T-cell (primary cell): ENCODE data around the gene TTC24. TPM values are rescaled to one million over a fixed set of nuclear protein-coding genes. Genes with fewer than 3 reads are reported as not detected.
A peak's percentile ranks its signal among the peaks of the same experiment; 100 is the strongest.

Source experiments
- ATAC-seq, 4 experiments: fragments of 200-7000 bp in 3 of 4; fragments of 150-1000 bp in 1 of 4; cut with Tn5 transposase; replicated peaks in 1 of 4; 1 replicate in 3 of 4; 2 replicates in 1 of 4; pipeline ENCODE4 v1.10.0; 2021; ENCODE audit warnings: moderate library complexity in 3 of 4, mild to moderate bottlenecking in 2 of 4, moderate number of reproducible peaks in 1 of 4
- CTCF ChIA-PET, 2 donors: fragments of 300-600 bp; sonication (Branson Sonifier 250); formaldehyde crosslinking; loops; one replicate each; lab custom pipeline; 2022; ENCODE audit warnings: antibody characterized with exemption in 2 of 2; lab: Charles Lee
- POLR2A ChIA-PET, 2 donors: fragments of 300-600 bp; sonication (Branson Sonifier 250); formaldehyde crosslinking; loops; one replicate each; lab custom pipeline; 2022; ENCODE audit warnings: antibody characterized with exemption in 2 of 2; lab: Charles Lee
- DNase-seq, 35 experiments: peaks; one replicate each; pipeline versions ENCODE4 v3.0.0 to v3.0.0-alpha.2; 2013 to 2023
- H3K27ac ChIP-seq: one replicate; pipeline ENCODE4 v1.5.1; 2013; ENCODE audit warnings: low read length
- H3K27me3 ChIP-seq, 2 experiments: replicated peaks in 1 of 2; 1 replicate in 1 of 2; 2 replicates in 1 of 2; pipeline versions ENCODE4 v1.6.1 to v1.7.0; 2013; ENCODE audit warnings: low read length in 1 of 2, mixed read lengths in 1 of 2; ENCODE audit not compliant: control insufficient read depth in 2 of 2, insufficient read depth in 2 of 2; ENCODE audit errors: extremely low read depth in 1 of 2
- H3K36me3 ChIP-seq, 2 donors: 1 replicate in 1 of 2; 2 replicates in 1 of 2; pipeline versions ENCODE4 v1.6.1 to v1.7.0; 2013; ENCODE audit warnings: low read length in 1 of 2; ENCODE audit not compliant: control insufficient read depth in 2 of 2, insufficient read depth in 1 of 2; ENCODE audit errors: extremely low read depth in 1 of 2
- H3K4me1 ChIP-seq, 2 experiments: 1 replicate in 1 of 2; 2 replicates in 1 of 2; pipeline versions ENCODE4 v1.6.1 to v1.7.0; 2013; ENCODE audit warnings: low read length in 2 of 2, mixed read lengths in 1 of 2; ENCODE audit not compliant: insufficient read depth in 2 of 2, control insufficient read depth in 1 of 2; ENCODE audit errors: extremely low read depth in 1 of 2
- H3K4me3 ChIP-seq, 2 donors: 1 replicate in 1 of 2; 2 replicates in 1 of 2; pipeline versions ENCODE4 v1.5.1 to v1.7.0; 2013; ENCODE audit warnings: mild to moderate bottlenecking in 2 of 2, low read length in 1 of 2, moderate library complexity in 1 of 2; ENCODE audit not compliant: control insufficient read depth in 1 of 2; ENCODE audit errors: extremely low read depth in 1 of 2
- H3K9me3 ChIP-seq: 2 replicates; pipeline ENCODE4 v1.7.0; 2013
- H3K27ac Mint-ChIP-seq, 2 donors: one replicate each; pipeline ENCODE4 v1.8.0; 2020 to 2021; ENCODE audit warnings: mild to moderate bottlenecking in 2 of 2, mixed read lengths in 2 of 2
- H3K27me3 Mint-ChIP-seq, 2 donors: one replicate each; pipeline ENCODE4 v1.8.0; 2021 to 2022; ENCODE audit warnings: mixed read lengths in 2 of 2
- H3K36me3 Mint-ChIP-seq: one replicate; pipeline ENCODE4 v1.8.0; 2021; ENCODE audit warnings: mixed read lengths
- H3K4me1 Mint-ChIP-seq, 3 donors: one replicate each; pipeline ENCODE4 v1.8.0; 2020 to 2022; ENCODE audit warnings: mixed read lengths in 3 of 3, mild to moderate bottlenecking in 1 of 3
- H3K4me3 Mint-ChIP-seq, 3 donors: one replicate each; pipeline ENCODE4 v1.8.0; 2020 to 2022; ENCODE audit warnings: mild to moderate bottlenecking in 3 of 3, mixed read lengths in 3 of 3, moderate library complexity in 3 of 3
- H3K9me3 Mint-ChIP-seq, 3 donors: one replicate each; pipeline ENCODE4 v1.8.0; 2020 to 2022; ENCODE audit warnings: mixed read lengths in 3 of 3
- WGBS: methylation state at CpG from one replicate; pipeline ENCODE4 v1.1.5; 2013; ENCODE audit warnings: missing lambda C conversion rate; ENCODE audit not compliant: insufficient coverage; 5-methylcytosine and 5-hydroxymethylcytosine counted together
- total RNA-seq, 35 experiments: library from RNA in 6 of 35; stranded (reverse) in 6 of 35; fragments of 120-200 nt in 1 of 35; gene quantifications; one replicate each; pipeline versions ENCODE4 v1.2.1 to v1.2.4 and lab custom pipeline; 2013 to 2026

TTC24 gene
- total RNA-seq (10 to 100 TPM in 4 of 5 donors, 1 to 10 TPM in 1; 9.9 to 43.6 (median 16.4) TPM), total RNA-seq (lab: John Stamatoyannopoulos, UW) (1.1 to 54.6 (median 9.6) reads per million in 29 experiments)
- 4.9 TPM for total RNA-seq (2013)

DNA sequence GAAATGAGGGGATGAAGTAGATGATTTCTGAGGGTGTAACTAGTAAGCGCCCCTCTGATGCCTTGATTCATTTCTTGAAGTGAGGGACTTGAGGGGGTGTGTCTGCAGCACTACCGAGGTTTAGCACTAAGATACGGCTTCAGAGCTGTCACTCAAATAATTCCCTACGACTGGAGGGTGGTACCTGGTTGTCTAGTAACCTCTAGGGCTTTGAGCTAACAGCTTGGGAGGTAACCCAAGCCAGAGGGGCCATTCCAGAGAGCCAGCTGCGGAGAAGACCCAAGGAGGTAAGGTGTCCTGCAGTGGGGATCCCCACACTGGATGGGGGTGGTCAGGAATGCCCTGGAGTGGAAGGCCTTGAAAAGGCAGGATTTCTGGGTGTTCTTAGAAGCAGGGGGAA is at the start of gene TTC24:
TSS of gene TTC24 (plus strand) at position 252 of the 400 bp plus-strand sequence. CDS start 1,642 bp downstream, outside the sequence.
- Mint-ChIP-seq H3K27me3 (peaks cover 4% of the 10 kb centered on the region in 2 donors), H3K4me1 (peaks cover 23 to 35% (median 23%) of the 10 kb centered on the region in 3 donors), H3K4me3 (no peak within 1 kb of the TSS), H3K36me3 (no peaks in the 10 kb centered on the region), H3K27ac (peak within 1 kb of the TSS in 1 of 2 donors; percentile 52), H3K9me3 (no peaks in the 10 kb centered on the region)
- H3K27ac ChIP-seq = no peak within 1 kb of the TSS
- CTCF ChIA-PET = interaction anchor here (0.6 to 0.7 kb wide), 2 partner anchors 79 to 98 kb away, joined by 6 to 10 read pairs; partner anchors contain the start of gene MEF2D (in 1 of the 2)
- H3K36me3 ChIP-seq = no peaks in the 10 kb centered on the region
- H3K4me3 ChIP-seq = no peak within 1 kb of the TSS
- DNase-seq (no peak), ATAC-seq (no peak)
- peaks cover 9 to 33% of the 10 kb centered on the region in 2 experiments for H3K4me1 ChIP-seq
- H3K27me3 ChIP-seq = peaks cover 0 to 4% of the 10 kb centered on the region in 2 experiments
- POLR2A ChIA-PET = no interaction called here
- 73% methylated on average over 5 of the region's 5 CpGs for WGBS
- H3K9me3 ChIP-seq = no peaks in the 10 kb centered on the region

DNA sequence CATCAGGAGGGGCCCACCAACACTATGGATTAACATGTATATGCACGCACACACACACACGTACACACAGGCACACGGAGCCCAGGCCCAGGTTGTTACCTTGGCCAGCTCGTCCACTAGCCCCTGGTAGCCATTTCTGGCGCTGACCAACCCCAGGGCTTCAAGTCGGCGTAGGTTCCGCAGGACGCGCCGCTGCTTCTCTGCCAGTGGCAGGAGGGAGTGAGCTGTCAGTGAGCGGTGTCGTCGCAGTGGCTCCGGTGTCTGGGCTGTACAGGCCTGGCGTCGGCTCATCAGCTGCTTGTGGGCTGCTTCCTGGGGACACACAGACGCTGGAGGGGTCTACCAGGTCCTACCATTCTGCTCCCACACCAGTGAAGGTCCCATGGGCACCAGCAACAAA is 49.5 kb upstream of the TTC24 start:
- Histone ChIP-seq H3K27ac (no peak overlapping the region), H3K27me3 (peaks cover 0 to 5% of the 10 kb centered on the region in 2 experiments), H3K4me1 (peaks cover 2 to 20% of the 10 kb centered on the region in 2 experiments), H3K4me3 (no peak overlapping the region), H3K36me3 (no peaks in the 10 kb centered on the region), H3K9me3 (no peaks in the 10 kb centered on the region)
- Mint-ChIP-seq H3K4me3 (no peak overlapping the region), H3K36me3 (no peaks in the 10 kb centered on the region), H3K4me1 (peaks cover 22 to 29% (median 22%) of the 10 kb centered on the region in 3 donors), H3K27ac (no peak overlapping the region), H3K27me3 (no peaks in the 10 kb centered on the region), H3K9me3 (no peaks in the 10 kb centered on the region)
- CTCF ChIA-PET = no interaction called here
- ATAC-seq = no peak
- 90% methylated on average over 11 of the region's 18 CpGs for WGBS
- no peak for DNase-seq
- POLR2A ChIA-PET = no interaction called here

DNA sequence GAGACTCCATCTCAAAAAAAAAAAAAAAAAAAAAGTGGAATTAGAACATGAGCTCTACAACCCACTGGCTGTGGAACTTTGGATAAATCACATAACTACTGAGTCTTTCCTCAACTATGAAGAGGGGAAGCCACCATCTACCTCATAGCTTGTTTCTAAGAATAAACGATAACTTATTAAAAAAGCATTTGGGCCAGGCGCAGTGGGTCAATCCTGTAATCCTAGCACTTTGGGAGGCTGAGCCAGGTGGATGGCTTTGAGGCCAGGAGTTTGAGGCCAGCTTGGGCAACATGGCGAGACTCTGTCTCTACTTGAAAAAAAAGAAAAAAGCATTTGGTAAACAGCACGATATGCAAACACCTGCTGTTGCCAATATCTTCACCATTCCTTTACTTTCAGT is 47.1 kb upstream of the TTC24 start:
- DNase-seq = no peak
- 100% methylated on average over 2 of the region's 4 CpGs for WGBS

GRCh38 chr1:156533568-156534220 is 45.8 kb upstream of the TTC24 start:
- ATAC-seq = no peak
- H3K4me1 ChIP-seq = peaks cover 0 to 3% of the 10 kb centered on the region in 2 experiments
- DNase-seq = no peak
- H3K9me3 ChIP-seq = no peaks in the 10 kb centered on the region
- H3K27me3 ChIP-seq = peaks cover 0 to 5% of the 10 kb centered on the region in 2 experiments
- H3K27ac ChIP-seq = no peak overlapping the region
- H3K36me3 ChIP-seq = no peaks in the 10 kb centered on the region
- H3K4me3 ChIP-seq = no peak overlapping the region
- Mint-ChIP-seq H3K9me3 (no peaks in the 10 kb centered on the region), H3K27ac (no peak overlapping the region), H3K27me3 (no peaks in the 10 kb centered on the region), H3K36me3 (no peaks in the 10 kb centered on the region), H3K4me3 (no peak overlapping the region), H3K4me1 (peaks cover 0 to 2% (median under 1%) of the 10 kb centered on the region in 3 donors)
- ChIA-PET CTCF (interaction anchor here in 1 of 2 donors (0.5 kb wide), 1 partner anchor 180 kb away, joined by 3 read pairs; no protein-coding TSS in a partner anchor), POLR2A (no interaction called here)
- WGBS = 85% methylated on average over 9 of the region's 11 CpGs

More for the DNA sequence above, 47.1 kb upstream of the TTC24 start:
- peaks cover 0 to 11% of the 10 kb centered on the region in 2 experiments for H3K4me1 ChIP-seq
- Mint-ChIP-seq H3K27ac (no peak overlapping the region), H3K27me3 (no peaks in the 10 kb centered on the region), H3K9me3 (no peaks in the 10 kb centered on the region), H3K4me1 (peaks cover 8 to 14% (median 10%) of the 10 kb centered on the region in 3 donors), H3K4me3 (no peak overlapping the region), H3K36me3 (no peaks in the 10 kb centered on the region)
- H3K9me3 ChIP-seq = no peaks in the 10 kb centered on the region
- no peak overlapping the region for H3K27ac ChIP-seq
- H3K27me3 ChIP-seq = peaks cover 0 to 5% of the 10 kb centered on the region in 2 experiments
- CTCF ChIA-PET = interaction anchor here in 1 of 2 donors (0.6 to 0.7 kb wide), 2 partner anchors 188 to 610 kb away, joined by 3 to 5 read pairs; no protein-coding TSS in a partner anchor
- no peak for ATAC-seq
- H3K36me3 ChIP-seq = no peaks in the 10 kb centered on the region
- POLR2A ChIA-PET = interaction anchor here (0.6 to 0.7 kb wide), 3 partner anchors 34 to 59 kb away, joined by 3 to 10 read pairs (median 6); partner anchors contain the start of gene NAXE (in 1 of the 2)
- no peak overlapping the region for H3K4me3 ChIP-seq

DNA sequence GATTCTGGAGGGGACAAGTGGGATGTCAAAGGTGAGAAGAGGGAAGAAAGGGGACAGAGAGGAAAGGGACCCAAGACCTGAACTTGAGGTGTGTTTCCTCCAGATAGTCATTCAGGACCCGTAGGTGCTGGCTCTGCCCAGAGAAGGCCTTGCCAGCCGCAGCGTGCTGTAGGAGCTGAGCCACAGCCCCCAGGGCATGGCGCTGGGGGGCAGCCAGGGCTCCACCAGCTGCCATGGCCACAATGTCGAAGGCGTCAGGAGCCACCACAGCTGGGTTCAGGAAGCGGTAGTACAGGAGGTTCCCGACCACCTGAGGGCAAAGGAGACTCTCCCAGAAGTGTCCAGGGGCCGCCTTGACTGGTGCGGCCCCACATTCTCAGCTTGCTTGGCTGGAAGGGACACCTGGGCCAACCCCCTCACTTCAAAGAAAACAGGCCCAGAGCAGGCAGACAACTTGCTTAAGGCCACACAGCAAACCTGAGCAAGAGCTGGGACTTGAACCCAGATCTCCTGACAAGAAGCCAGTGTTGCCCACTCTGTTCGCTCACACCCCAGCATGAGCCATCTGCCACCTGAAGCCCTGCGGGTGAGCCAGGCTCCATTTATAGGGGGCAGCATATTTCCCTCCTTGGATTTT is 45.0 kb upstream of the TTC24 start:
- ATAC-seq = no peak

GRCh38 chr1:156537027-156537426 is 42.5 kb upstream of the TTC24 start:
- Histone ChIP-seq H3K36me3 (no peaks in the 10 kb centered on the region), H3K4me1 (no peaks in the 10 kb centered on the region), H3K27ac (no peak overlapping the region), H3K27me3 (peaks cover 0 to 5% of the 10 kb centered on the region in 2 experiments), H3K4me3 (no peak overlapping the region), H3K9me3 (no peaks in the 10 kb centered on the region)
- Mint-ChIP-seq H3K9me3 (no peaks in the 10 kb centered on the region), H3K27me3 (no peaks in the 10 kb centered on the region), H3K4me3 (no peak overlapping the region), H3K36me3 (no peaks in the 10 kb centered on the region), H3K4me1 (no peaks in the 10 kb centered on the region), H3K27ac (no peak overlapping the region)
- CTCF ChIA-PET = interaction anchor here in 1 of 2 donors (1.0 kb wide), 1 partner anchor 35 kb away, joined by 3 read pairs; no protein-coding TSS in a partner anchor
- 100% methylated on average over 4 of the region's 9 CpGs for WGBS
- ATAC-seq (no peak), DNase-seq (no peak)
- POLR2A ChIA-PET = no interaction called here

More for the DNA sequence above, 45.0 kb upstream of the TTC24 start:
- Histone ChIP-seq H3K36me3 (no peaks in the 10 kb centered on the region), H3K4me3 (no peak overlapping the region), H3K9me3 (no peaks in the 10 kb centered on the region), H3K27ac (no peak overlapping the region), H3K27me3 (peaks cover 0 to 5% of the 10 kb centered on the region in 2 experiments), H3K4me1 (no peaks in the 10 kb centered on the region)
- CTCF ChIA-PET = interaction anchor here in 1 of 2 donors (1.5 kb wide), 1 partner anchor 54 kb away, joined by 4 read pairs; no protein-coding TSS in a partner anchor
- H3K27ac Mint-ChIP-seq = no peak overlapping the region
- no peaks in the 10 kb centered on the region for H3K4me1 Mint-ChIP-seq
- no peak overlapping the region for H3K4me3 Mint-ChIP-seq
- H3K27me3 Mint-ChIP-seq = no peaks in the 10 kb centered on the region
- DNase-seq = no peak
- 95% methylated on average over 9 of the region's 12 CpGs for WGBS
- H3K36me3 Mint-ChIP-seq = no peaks in the 10 kb centered on the region
- no peaks in the 10 kb centered on the region for H3K9me3 Mint-ChIP-seq
- POLR2A ChIA-PET = no interaction called here
